OCI-LY1 (cell line): ENCODE data around the gene IL18R1.

Experiments used
- H2AFZ ChIP-seq: fragments of 200-600 bp; sonication (generic), shearing (Covaris generic); 2 replicates; pipeline ENCODE4 v1.6.0; 2014; ENCODE audit warnings: antibody characterized with exemption, mild to moderate bottlenecking, low read length
- H3F3A ChIP-seq: fragments of 200-600 bp; sonication (generic), shearing (Covaris generic); 2 replicates; pipeline ENCODE4 v1.6.0; 2014; ENCODE audit warnings: mild to moderate bottlenecking, antibody characterized with exemption, low read length, moderate library complexity; ENCODE audit not compliant: insufficient read depth
- H3K27ac ChIP-seq: fragments of 200-600 bp; sonication (generic); 2 replicates; pipeline ENCODE4 v1.5.1; 2014; ENCODE audit warnings: low read length, mixed run types, mild to moderate bottlenecking, low read depth; ENCODE audit not compliant: poor library complexity, severe bottlenecking
- H3K27me3 ChIP-seq: fragments of 200-600 bp; sonication (generic); 2 replicates; pipeline ENCODE4 v1.6.0; 2014; ENCODE audit warnings: antibody characterized with exemption, mild to moderate bottlenecking, low read length, moderate library complexity; ENCODE audit not compliant: insufficient read depth
- H3K36me3 ChIP-seq: fragments of 200-600 bp; sonication (generic); 2 replicates; pipeline ENCODE4 v1.6.1; 2014; ENCODE audit warnings: mild to moderate bottlenecking, antibody characterized with exemption, low read length, moderate library complexity, mixed read lengths; ENCODE audit not compliant: insufficient read depth
- H3K4me1 ChIP-seq: fragments of 200-600 bp; sonication (generic); 2 replicates; pipeline ENCODE4 v1.5.1; 2014; ENCODE audit warnings: mild to moderate bottlenecking, low read length, moderate library complexity; ENCODE audit not compliant: insufficient read depth, severe bottlenecking
- H3K4me2 ChIP-seq: fragments of 200-600 bp; sonication (generic), shearing (Covaris generic); 2 replicates; pipeline ENCODE4 v1.6.1; 2014; ENCODE audit warnings: low read length
- H3K4me3 ChIP-seq: fragments of 200-600 bp; sonication (generic); 2 replicates; pipeline ENCODE4 v1.5.1; 2014; ENCODE audit warnings: low read length, low read depth, mild to moderate bottlenecking, mixed read lengths; ENCODE audit not compliant: poor library complexity, severe bottlenecking
- H3K79me2 ChIP-seq: fragments of 200-600 bp; shearing (Covaris generic); 2 replicates; pipeline ENCODE4 v1.6.1; 2016; ENCODE audit warnings: mixed run types, low read length, mixed read lengths; ENCODE audit not compliant: insufficient read depth
- H3K9ac ChIP-seq: fragments of 200-600 bp; sonication (generic), shearing (Covaris generic); 2 replicates; pipeline ENCODE4 v1.6.1; 2014; ENCODE audit warnings: mild to moderate bottlenecking, low read length, mixed read lengths
- H3K9me2 ChIP-seq: fragments of 200-600 bp; sonication (generic), shearing (Covaris generic); 2 replicates; pipeline ENCODE4 v1.6.1; 2014; ENCODE audit warnings: low read depth, mild to moderate bottlenecking, low read length, mixed read lengths
- H3K9me3 ChIP-seq: fragments of 200-600 bp; shearing (Covaris generic); 2 replicates; pipeline ENCODE4 v1.6.1; 2014; ENCODE audit warnings: low read length, mixed read lengths
- H4K20me1 ChIP-seq: fragments of 200-600 bp; sonication (generic), shearing (Covaris generic); 2 replicates; pipeline ENCODE4 v1.6.0; 2016; ENCODE audit warnings: mild to moderate bottlenecking, low read length; ENCODE audit not compliant: insufficient read depth
- CTCF ChIP-seq: fragments of 200-600 bp; sonication (generic), shearing (Covaris generic); IDR thresholded peaks from 2 replicates; pipeline ENCODE4 v1.5.1; 2017; ENCODE audit warnings: mild to moderate bottlenecking, antibody characterized with exemption, low read length, moderate library complexity, mixed read lengths
- EZH2 ChIP-seq: fragments of 200-600 bp; sonication (generic), shearing (Covaris generic); IDR thresholded peaks from 2 replicates; pipeline ENCODE4 v1.8.0; 2017; ENCODE audit warnings: borderline replicate concordance, mixed run types, mild to moderate bottlenecking, antibody characterized with exemption, low read length, moderate library complexity, mixed read lengths

IL18R1 gene

GRCh38 chr2:102386867-102387541 is 31.4 kb downstream of the IL18R1 start:
- Histone ChIP-seq H3K4me3 (no peak overlapping the region), H4K20me1 (no peaks in the 10 kb centered on the region), H3K9me2 (no peaks in the 10 kb centered on the region), H3K27me3 (no peaks in the 10 kb centered on the region), H3F3A (no peaks in the 10 kb centered on the region), H3K4me1 (no peaks in the 10 kb centered on the region), H3K9me3 (0 out of 2 replicates have a peak, but pooled peaks cover 2% of the 10 kb centered on the region), H3K4me2 (no peak overlapping the region), H3K79me2 (no peaks in the 10 kb centered on the region), H3K9ac (no peak overlapping the region), H3K36me3 (no peaks in the 10 kb centered on the region), H2AFZ (no peak overlapping the region), H3K27ac (no peak overlapping the region)
- TF ChIP-seq EZH2 (no peak), CTCF (no peak)

- Histone ChIP-seq H3K9me2 (no peaks in the 10 kb centered on the region), H3K4me3 (no peak overlapping the region), H3F3A (no peaks in the 10 kb centered on the region), H2AFZ (no peak overlapping the region), H3K79me2 (no peaks in the 10 kb centered on the region), H4K20me1 (no peaks in the 10 kb centered on the region), H3K27ac (no peak overlapping the region), H3K36me3 (no peaks in the 10 kb centered on the region), H3K4me2 (no peak overlapping the region), H3K4me1 (no peaks in the 10 kb centered on the region), H3K9ac (no peak overlapping the region), H3K9me3 (0 out of 2 replicates have a peak, but pooled peaks cover 2% of the 10 kb centered on the region), H3K27me3 (no peaks in the 10 kb centered on the region)
- TF ChIP-seq CTCF: no peak
- TF ChIP-seq EZH2: no peak
Observed at GRCh38 chr2:102387763-102388546, 32.4 kb downstream of the IL18R1 start.

- Histone ChIP-seq H4K20me1 (no peaks in the 10 kb centered on the region), H2AFZ (no peak overlapping the region), H3K36me3 (no peaks in the 10 kb centered on the region), H3K9ac (no peak overlapping the region), H3K27ac (no peak overlapping the region), H3K79me2 (no peaks in the 10 kb centered on the region), H3K4me1 (no peaks in the 10 kb centered on the region), H3K4me3 (no peak overlapping the region), H3K4me2 (no peak overlapping the region), H3F3A (no peaks in the 10 kb centered on the region), H3K9me3 (no peaks in the 10 kb centered on the region), H3K27me3 (no peaks in the 10 kb centered on the region), H3K9me2 (no peaks in the 10 kb centered on the region)
- TF ChIP-seq EZH2: no peak
- TF ChIP-seq CTCF: no peak
Observed at GRCh38 chr2:102391565-102391964, 36.0 kb downstream of the IL18R1 start.
